ENCODE data around the gene IHH.

IHH gene

DNA sequence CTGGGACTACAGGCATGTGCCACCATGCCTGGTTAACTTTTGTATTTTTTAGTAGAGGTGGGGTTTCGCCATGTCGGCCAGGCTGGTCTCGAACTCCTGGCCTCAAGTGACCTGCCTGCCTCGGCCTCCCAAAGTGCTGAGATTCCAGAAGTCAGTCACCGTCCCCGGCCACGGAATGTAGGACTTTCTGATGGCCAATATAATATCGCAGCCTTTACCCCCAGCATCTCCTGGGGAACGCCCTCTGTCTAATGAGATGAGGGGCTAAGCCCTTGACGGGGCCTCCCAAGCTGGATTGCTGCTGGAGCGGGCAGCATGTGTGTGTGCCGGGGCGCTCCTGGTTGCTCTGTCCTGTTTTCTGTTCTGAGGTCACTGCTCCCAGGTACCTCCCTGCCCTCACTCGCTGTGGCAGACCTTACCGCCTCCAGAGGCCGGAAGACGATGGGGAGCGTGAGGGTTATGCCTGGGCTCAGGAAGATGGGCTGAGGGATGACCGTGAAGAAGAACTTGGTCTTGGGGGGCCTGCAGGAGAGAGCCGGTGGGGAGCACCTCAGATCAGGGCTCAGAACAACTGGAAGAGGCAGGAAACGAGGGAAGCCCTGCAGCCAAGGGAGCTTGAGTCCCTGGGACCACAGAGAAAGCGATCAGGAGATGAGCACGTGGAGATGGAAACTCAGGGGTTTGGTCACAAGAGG, 28.5 kb downstream of the IHH start:
- H3K36me3 Mint-ChIP-seq (ENCODE audit: low read depth) = no peaks in the 10 kb centered on the region
- no peak overlapping the region for H3K4me3 Mint-ChIP-seq
- no peaks in the 10 kb centered on the region for H3K4me1 Mint-ChIP-seq
- H3K27ac Mint-ChIP-seq = no peak overlapping the region
- TF ChIP-seq, protein P1, sequence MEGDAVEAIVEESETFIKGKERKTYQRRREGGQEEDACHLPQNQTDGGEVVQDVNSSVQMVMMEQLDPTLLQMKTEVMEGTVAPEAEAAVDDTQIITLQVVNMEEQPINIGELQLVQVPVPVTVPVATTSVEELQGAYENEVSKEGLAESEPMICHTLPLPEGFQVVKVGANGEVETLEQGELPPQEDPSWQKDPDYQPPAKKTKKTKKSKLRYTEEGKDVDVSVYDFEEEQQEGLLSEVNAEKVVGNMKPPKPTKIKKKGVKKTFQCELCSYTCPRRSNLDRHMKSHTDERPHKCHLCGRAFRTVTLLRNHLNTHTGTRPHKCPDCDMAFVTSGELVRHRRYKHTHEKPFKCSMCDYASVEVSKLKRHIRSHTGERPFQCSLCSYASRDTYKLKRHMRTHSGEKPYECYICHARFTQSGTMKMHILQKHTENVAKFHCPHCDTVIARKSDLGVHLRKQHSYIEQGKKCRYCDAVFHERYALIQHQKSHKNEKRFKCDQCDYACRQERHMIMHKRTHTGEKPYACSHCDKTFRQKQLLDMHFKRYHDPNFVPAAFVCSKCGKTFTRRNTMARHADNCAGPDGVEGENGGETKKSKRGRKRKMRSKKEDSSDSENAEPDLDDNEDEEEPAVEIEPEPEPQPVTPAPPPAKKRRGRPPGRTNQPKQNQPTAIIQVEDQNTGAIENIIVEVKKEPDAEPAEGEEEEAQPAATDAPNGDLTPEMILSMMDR (IDR thresholded peaks at IDR 0.05; ENCODE audit: unreplicated experiment in 3 of 3) = no peak
- no peaks in the 10 kb centered on the region for H3K9me3 Mint-ChIP-seq
- peaks cover 75% of the 10 kb centered on the region for H3K27me3 Mint-ChIP-seq (ENCODE audit: low read depth)

DNA sequence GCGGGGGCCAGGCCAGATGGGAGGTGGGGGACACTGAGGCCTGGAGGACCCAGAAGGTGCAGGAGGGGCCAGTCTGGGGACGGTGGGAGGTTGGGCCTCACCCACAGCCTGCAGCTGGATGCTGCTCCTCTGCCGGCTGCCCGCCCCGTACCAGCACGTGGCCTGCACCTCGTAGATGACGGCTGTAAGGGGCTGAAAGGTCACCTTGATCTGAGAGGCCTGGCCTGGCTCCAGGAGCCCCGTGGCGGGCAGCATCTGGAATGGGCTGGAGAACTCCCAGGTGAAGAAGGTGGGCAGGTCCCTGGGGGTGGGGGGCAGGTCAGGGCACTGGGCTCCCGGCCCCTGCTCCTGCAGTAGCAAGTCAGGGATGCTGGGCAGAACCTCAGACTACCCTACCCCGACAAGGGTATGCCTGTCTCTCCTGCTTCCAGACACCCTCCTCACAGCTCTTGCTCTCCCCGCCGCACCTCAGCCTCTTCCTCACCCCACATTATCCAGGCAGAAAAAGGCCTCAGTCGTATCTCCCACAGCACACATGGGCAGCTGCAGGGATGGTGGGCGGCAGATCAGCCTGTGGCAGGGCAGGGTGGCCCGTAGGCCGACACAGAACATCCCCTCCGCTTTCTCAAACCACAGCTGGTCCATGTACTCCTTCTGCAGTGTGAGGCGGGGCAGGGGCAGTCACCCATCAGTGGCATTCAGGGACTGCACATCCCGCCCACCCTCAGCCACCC, 29.5 kb downstream of the IHH start:
- TF ChIP-seq, protein P1 (IDR thresholded peaks at IDR 0.05; ENCODE audit: unreplicated experiment in 3 of 3) = no peak
- Mint-ChIP-seq H3K27ac (no peak overlapping the region), H3K9me3 (no peaks in the 10 kb centered on the region), H3K36me3 (ENCODE audit: low read depth) (no peaks in the 10 kb centered on the region), H3K4me3 (no peak overlapping the region), H3K4me1 (no peaks in the 10 kb centered on the region), H3K27me3 (ENCODE audit: low read depth) (peaks cover 73% of the 10 kb centered on the region)

DNA sequence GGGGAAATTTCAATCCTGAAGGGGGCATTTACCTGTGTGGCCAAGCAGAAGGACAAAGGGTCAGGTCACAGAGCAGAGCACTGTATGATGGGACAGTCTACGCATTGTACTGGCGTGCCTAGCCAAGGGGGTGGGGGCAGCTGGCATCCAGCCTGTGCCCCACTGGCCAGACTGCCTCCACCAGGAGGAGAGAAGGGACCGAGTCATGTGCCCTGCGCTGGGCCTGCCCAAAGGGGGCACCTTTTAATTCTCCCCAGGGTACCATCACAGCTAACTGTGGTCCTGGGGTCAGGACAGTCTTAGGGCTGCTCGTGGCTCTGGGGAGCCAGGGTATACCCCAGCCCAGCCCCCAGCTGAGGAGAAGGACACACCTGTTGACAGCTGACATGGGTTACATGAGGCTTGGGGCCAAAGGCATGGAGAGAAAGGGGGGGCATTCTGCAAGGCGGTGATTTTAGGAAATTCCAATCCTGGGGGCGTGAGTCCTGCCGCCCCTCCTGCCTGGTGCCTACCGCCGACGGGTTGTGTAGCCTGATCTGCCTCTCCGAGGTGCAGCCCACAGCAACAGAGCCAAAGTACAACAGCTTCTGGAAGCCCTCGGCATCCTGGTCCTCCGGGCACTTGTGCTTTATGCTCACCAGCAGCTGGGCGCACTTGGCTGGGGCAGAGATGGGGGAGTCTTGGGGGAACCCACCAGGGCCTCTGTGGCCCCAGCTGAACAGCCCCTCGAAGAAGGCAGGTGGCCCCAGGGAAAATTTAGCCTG, 30.4 kb downstream of the IHH start:
- no peaks in the 10 kb centered on the region for H3K36me3 Mint-ChIP-seq (ENCODE audit: low read depth)
- H3K9me3 Mint-ChIP-seq = no peaks in the 10 kb centered on the region
- H3K4me1 Mint-ChIP-seq = no peaks in the 10 kb centered on the region
- H3K4me3 Mint-ChIP-seq = no peak overlapping the region
- TF ChIP-seq, protein P1 (IDR thresholded peaks at IDR 0.05; ENCODE audit: unreplicated experiment in 3 of 3) = no peak
- H3K27ac Mint-ChIP-seq = no peak overlapping the region
- H3K27me3 Mint-ChIP-seq (ENCODE audit: low read depth) = peaks cover 73% of the 10 kb centered on the region

DNA sequence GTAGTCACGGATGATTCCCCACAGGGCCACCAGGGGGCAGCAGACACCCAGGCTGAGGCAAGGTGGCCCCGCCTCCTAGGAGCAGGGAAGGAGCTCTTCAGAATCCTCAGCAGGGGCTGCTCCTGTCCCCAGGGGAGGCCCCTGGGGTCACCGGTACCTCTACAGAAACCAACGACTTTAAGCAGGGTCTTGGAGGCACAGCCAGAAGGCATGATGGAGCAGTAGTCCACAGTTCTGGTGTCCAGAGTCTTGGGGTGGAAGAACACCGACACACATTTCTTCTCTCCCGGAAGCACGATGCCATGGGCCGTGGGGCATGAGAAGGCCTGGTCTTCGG, 30.9 kb downstream of the IHH start:
- H3K4me1 Mint-ChIP-seq = no peaks in the 10 kb centered on the region
- no peak overlapping the region for H3K4me3 Mint-ChIP-seq
- no peaks in the 10 kb centered on the region for H3K9me3 Mint-ChIP-seq
- H3K27ac Mint-ChIP-seq = no peak overlapping the region
- TF ChIP-seq, protein P1 (IDR thresholded peaks at IDR 0.05; ENCODE audit: unreplicated experiment in 3 of 3) = peak; percentile 89 to 96 (median 95)
- H3K36me3 Mint-ChIP-seq (ENCODE audit: low read depth) = no peaks in the 10 kb centered on the region
- H3K27me3 Mint-ChIP-seq (ENCODE audit: low read depth) = peaks cover 68% of the 10 kb centered on the region

DNA sequence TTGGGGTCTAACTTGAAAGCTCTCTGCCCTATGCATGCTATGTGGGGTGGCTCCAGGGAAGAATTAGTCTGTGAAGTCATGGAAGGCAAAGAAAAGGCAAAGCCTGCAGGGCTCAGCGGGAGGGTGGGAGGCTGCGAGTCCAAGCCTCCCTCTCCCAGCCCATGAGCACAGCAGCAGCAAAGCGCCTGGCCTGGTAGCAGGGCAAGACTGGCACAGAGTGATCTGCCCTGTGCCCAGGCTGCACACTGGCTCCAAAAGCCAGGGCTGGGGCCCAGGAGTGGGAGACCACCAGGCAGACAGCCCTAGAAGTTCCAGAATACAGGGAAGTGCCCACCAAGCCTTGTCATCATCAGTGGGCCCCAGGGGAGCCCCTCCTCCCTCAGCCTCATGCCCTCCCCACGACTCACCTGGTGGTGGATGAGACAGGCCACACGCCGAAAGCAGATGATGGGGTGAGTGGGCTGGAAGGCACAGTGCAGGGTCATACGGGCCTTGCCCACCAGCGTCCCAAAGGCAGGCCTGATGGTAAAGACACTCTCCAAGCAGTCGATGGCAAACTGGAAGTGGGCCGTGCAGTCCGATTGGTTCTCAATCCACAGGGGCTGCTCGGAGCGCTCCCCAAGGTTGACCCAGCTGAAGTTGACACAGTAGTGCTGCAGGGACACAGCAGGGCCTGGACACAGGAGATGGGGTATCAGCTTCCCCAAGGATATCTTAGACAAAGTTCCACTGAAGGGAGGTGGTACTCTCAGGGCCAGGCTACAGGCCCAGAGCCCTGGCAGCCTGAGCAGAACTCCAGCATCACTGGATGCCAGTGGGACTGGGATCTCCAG, 31.5 kb downstream of the IHH start:
- Mint-ChIP-seq H3K27ac (no peak overlapping the region), H3K36me3 (ENCODE audit: low read depth) (no peaks in the 10 kb centered on the region), H3K4me3 (no peak overlapping the region), H3K27me3 (ENCODE audit: low read depth) (peaks cover 63% of the 10 kb centered on the region), H3K4me1 (no peaks in the 10 kb centered on the region), H3K9me3 (no peaks in the 10 kb centered on the region)
- TF ChIP-seq, protein P1 (IDR thresholded peaks at IDR 0.05; ENCODE audit: unreplicated experiment in 3 of 3) = no peak
